Measurements from ENCODE around the gene RHEBL1. TPM values are rescaled to one million over a fixed set of nuclear protein-coding genes. Genes with fewer than 3 reads are reported as not detected.

Gene RHEBL1
- total RNA-seq: 1 to 10 TPM in 2 of 4 donors, not detected in 2; 1.1 to 4.3 TPM

GRCh38 chr12:49069507-49070346 is at the start of gene RHEBL1:
Gene RHEBL1 (minus strand): TSS chr12:49069979. CDS start chr12:49069785, 194 bp downstream.
- Histone ChIP-seq H3K4me1 (peaks cover 0 to 18% (median 3%) of the 10 kb centered on the region in 4 donors), H3K27me3 (no peaks in the 10 kb centered on the region), H3K4me3 (peak within 1 kb of the TSS; percentile 56 to 89 (median 74)), H3K36me3 (peaks cover 0 to 9% (median 0%) of the 10 kb centered on the region in 3 donors), H3K27ac (peak within 1 kb of the TSS; percentile 23 to 82 (median 73)), H3K9me3 (no peaks in the 10 kb centered on the region)
- DNase-seq (ENCODE audit: low spot score in 2 of 2): peak; percentile 96 to 98
- TF ChIP-seq CTCF (IDR thresholded peaks at IDR 0.05): no peak
- peak; percentile 59 to 79 for TF ChIP-seq EP300 (IDR thresholded peaks at IDR 0.05)
- TF ChIP-seq POLR2A (IDR thresholded peaks at IDR 0.05): peak in 1 of 2 donors; percentile 39
- 0 to 1% methylated on average over 57 to 60 of the region's 60 CpGs for WGBS, 2 donors

GRCh38 chr12:49111206-49111605 is 41.4 kb upstream of the RHEBL1 start:
- Histone ChIP-seq H3K27me3 (no peaks in the 10 kb centered on the region), H3K4me1 (peaks cover 3 to 44% (median 19%) of the 10 kb centered on the region in 4 donors), H3K27ac (peak overlapping the region; percentile 93 to 100 (median 94)), H3K36me3 (peaks cover 0 to 2% (median 0%) of the 10 kb centered on the region in 3 donors), H3K4me3 (peak overlapping the region; percentile 72 to 97 (median 78)), H3K9me3 (no peaks in the 10 kb centered on the region)
- TF ChIP-seq POLR2A (IDR thresholded peaks at IDR 0.05) (no peak), EP300 (IDR thresholded peaks at IDR 0.05) (no peak), CTCF (IDR thresholded peaks at IDR 0.05) (no peak)
- WGBS, 2 donors: 51 to 53% methylated on average over 6 of the region's 6 CpGs
- no peak for DNase-seq (ENCODE audit: low spot score in 2 of 2)

GRCh38 chr12:49110464-49111155 is 40.8 kb upstream of the RHEBL1 start, which contains the start of gene LMBR1L:
Gene LMBR1L (minus strand): TSS chr12:49110847. CDS start chr12:49110555, 292 bp downstream.
- H3K27ac ChIP-seq: peak within 1 kb of the TSS; percentile 93 to 100 (median 94)
- WGBS, 2 donors: 0% methylated on average over 19 to 30 of the region's 43 CpGs
- TF ChIP-seq POLR2A (IDR thresholded peaks at IDR 0.05): peak; percentile 83 to 97
- peak; percentile 44 to 98 for TF ChIP-seq EP300 (IDR thresholded peaks at IDR 0.05)
- TF ChIP-seq CTCF (IDR thresholded peaks at IDR 0.05): peak; percentile 31 to 90 (median 45)
- peak; percentile 95 to 98 for DNase-seq (ENCODE audit: low spot score in 2 of 2)
- H3K4me1 ChIP-seq: peaks cover 3 to 50% (median 24%) of the 10 kb centered on the region in 4 donors
- no peaks in the 10 kb centered on the region for H3K27me3 ChIP-seq
- H3K4me3 ChIP-seq: peak within 1 kb of the TSS; percentile 72 to 97 (median 78)
- H3K36me3 ChIP-seq: peaks cover 0 to 7% (median 0%) of the 10 kb centered on the region in 3 donors
- no peaks in the 10 kb centered on the region for H3K9me3 ChIP-seq

GRCh38 chr12:49109641-49110463 is 40.1 kb upstream of the RHEBL1 start:
- TF ChIP-seq CTCF (IDR thresholded peaks at IDR 0.05) (no peak), POLR2A (IDR thresholded peaks at IDR 0.05) (no peak), EP300 (IDR thresholded peaks at IDR 0.05) (no peak)
- peak overlapping the region; percentile 72 to 97 (median 78) for H3K4me3 ChIP-seq
- 3 to 5% methylated on average over 14 to 27 of the region's 33 CpGs for WGBS, 2 donors
- no peaks in the 10 kb centered on the region for H3K27me3 ChIP-seq
- no peak for DNase-seq (ENCODE audit: low spot score in 2 of 2)
- peaks cover 0 to 15% (median 0%) of the 10 kb centered on the region in 3 donors for H3K36me3 ChIP-seq
- peak overlapping the region; percentile 93 to 100 (median 94) for H3K27ac ChIP-seq
- H3K9me3 ChIP-seq: no peaks in the 10 kb centered on the region
- peaks cover 3 to 57% (median 30%) of the 10 kb centered on the region in 4 donors for H3K4me1 ChIP-seq

Measured in tibial nerve (tissue), 4 donors.